HepG2 (cell line): ENCODE measurements around the gene GRPEL2. TPM values are rescaled to one million over a fixed set of nuclear protein-coding genes. Genes with fewer than 3 reads are reported as not detected.

Source experiments
- ARID5B ChIP-seq: IDR thresholded peaks from 2 replicates; pipeline ENCODE4 v1.4.0; 2020; ENCODE audit warnings: mild to moderate bottlenecking, missing genetic modification reagents
- DPF2 ChIP-seq: sonication (generic); formaldehyde crosslinking; IDR thresholded peaks from 2 replicates; pipeline ENCODE4 v1.4.0; 2020; ENCODE audit warnings: mild to moderate bottlenecking, low read depth, missing genetic modification reagents, borderline replicate concordance
- LRRFIP1 ChIP-seq: sonication (generic); formaldehyde crosslinking; conservative IDR thresholded peaks from 2 replicates; pipeline ENCODE4 v1.4.0; 2020; ENCODE audit warnings: missing genetic modification reagents
- NCOA1 ChIP-seq: sonication (generic); formaldehyde crosslinking; IDR thresholded peaks from 2 replicates; pipeline ENCODE4 v1.9.0; 2021; ENCODE audit warnings: missing genetic modification reagents
- PATZ1 ChIP-seq: sonication (generic); formaldehyde crosslinking; IDR thresholded peaks from 2 replicates; pipeline ENCODE4 v1.4.0; 2020; ENCODE audit warnings: missing genetic modification reagents
- PAXIP1 ChIP-seq: sonication (generic); formaldehyde crosslinking; conservative IDR thresholded peaks from 2 replicates; pipeline ENCODE4 v1.4.0; 2020; ENCODE audit warnings: mild to moderate bottlenecking, missing genetic modification reagents, moderate library complexity
- TEF ChIP-seq: sonication (generic); formaldehyde crosslinking; IDR thresholded peaks from 2 replicates; pipeline ENCODE4 v1.5.0; 2020; ENCODE audit warnings: missing genetic modification reagents
- TRAFD1 ChIP-seq: sonication (generic); formaldehyde crosslinking; IDR thresholded peaks from 2 replicates; pipeline ENCODE4 v1.5.1; 2020; ENCODE audit warnings: missing genetic modification reagents, mild to moderate bottlenecking, borderline replicate concordance
- ZNF430 ChIP-seq: sonication (generic); formaldehyde crosslinking; IDR thresholded peaks from 2 replicates; pipeline ENCODE4 v1.9.0; 2021; ENCODE audit warnings: mild to moderate bottlenecking, missing genetic modification reagents
- ZNF572 ChIP-seq: sonication (generic); formaldehyde crosslinking; IDR thresholded peaks from 2 replicates; pipeline ENCODE4 v1.5.1; 2020; ENCODE audit warnings: mild to moderate bottlenecking, missing genetic modification reagents
- ZNF652 ChIP-seq: IDR thresholded peaks from 2 replicates; pipeline ENCODE4 v1.6.1; 2016; ENCODE audit warnings: low read depth, borderline replicate concordance
- ZNF703 ChIP-seq: sonication (generic); formaldehyde crosslinking; IDR thresholded peaks from 2 replicates; pipeline ENCODE4 v1.5.1; 2020; ENCODE audit warnings: missing genetic modification reagents, mild to moderate bottlenecking, moderate library complexity, borderline replicate concordance
- ZSCAN30 ChIP-seq: sonication (generic); formaldehyde crosslinking; IDR thresholded peaks from 2 replicates; pipeline ENCODE4 v1.5.0; 2020; ENCODE audit warnings: mild to moderate bottlenecking, missing genetic modification reagents
- polyA plus RNA-seq, 8 experiments: library from polyadenylated mRNA; depleted of rRNA in 3 of 8; stranded (reverse) in 7 of 8; unstranded in 1 of 8; fragments of >200 nt; fragmentation: Illumina TruSeq in 4 of 8; extraction: Trizol in 4 of 8; gene quantifications; 2 replicates each; pipeline versions ENCODE4 v1.2.1 to v1.2.3, GENCODE V29; 2011 to 2016; ENCODE audit warnings: low read depth in 4 of 8, missing spikeins in 1 of 8, mixed read lengths in 1 of 8; ENCODE audit not compliant: insufficient read depth in 1 of 8
- total RNA-seq, 5 experiments: library from RNA; depleted of rRNA; stranded (reverse); fragments of >200 nt; fragmentation: Illumina TruSeq; extraction: Trizol; gene quantifications; 2 replicates each; pipeline ENCODE4 v1.2.3, GENCODE V29; 2016; ENCODE audit warnings: low read depth in 1 of 5

The GRPEL2 gene
- total and polyA plus RNA-seq, 2 of the 13 experiments (the other 11 are each of a cell fraction or from before 2014, with no cell fraction given): 13.1 to 16.6 TPM

GRCh38 chr5:149380466-149381121 is 35.3 kb downstream of the GRPEL2 start (continued):
- TF ChIP-seq LRRFIP1 (CRISPR knock-in tag) (no peak), ZNF703 (no peak), ZNF430 (CRISPR knock-in tag) (0 out of 2 replicates have a peak, but pooled peaks have one; percentile 25), ZNF572 (no peak), TRAFD1 (no peak), PATZ1 (CRISPR knock-in tag) (peak; percentile 44; the same call in 1 of the 2 replicates), DPF2 (no peak), PAXIP1 (CRISPR knock-in tag) (peak; percentile 72), TEF (CRISPR knock-in tag) (no peak), ARID5B (CRISPR knock-in tag) (peak; percentile 57), NCOA1 (CRISPR knock-in tag) (0 out of 2 replicates have a peak, but pooled peaks have one; percentile 24), ZSCAN30 (CRISPR knock-in tag) (no peak), ZNF652 (CRISPR knock-in tag) (peak; percentile 22; the same call in 1 of the 2 replicates)
